Esophagus mucosa (tissue), 1 donor: ENCODE measurements around the gene RB1. TPM values are rescaled to one million over a fixed set of nuclear protein-coding genes. Genes with fewer than 3 reads are reported as not detected.

Source experiments
- ATAC-seq: fragments of 200-7000 bp; cut with Tn5 transposase; one replicate; pipeline ENCODE4 v1.9.1; 2020
- total RNA-seq: library from RNA; stranded (reverse); gene quantifications from one replicate; pipeline ENCODE4 v1.2.4, GENCODE V29; 2023
- donor health status: DM: yes; HTN: yes; CAD: no.

The RB1 gene
- total RNA-seq, 1 donor from 2014 or later = 36.1 TPM

- ATAC-seq = no peak
These were observed 194.1 kb downstream of the RB1 start for GRCh38 chr13:48497669-48498068.

GRCh38 chr13:48500652-48501197 lies 197.2 kb downstream of the RB1 start:
- peak; percentile 87 for ATAC-seq

- ATAC-seq = no peak
These were observed 198.2 kb downstream of the RB1 start for GRCh38 chr13:48501705-48502104.

GRCh38 chr13:48502601-48503319 lies 199.2 kb downstream of the RB1 start:
- no peak for ATAC-seq

- ATAC-seq = peak; percentile 43
These were observed 201.1 kb downstream of the RB1 start for GRCh38 chr13:48504606-48505005.

GRCh38 chr13:48505012-48505411 lies 201.5 kb downstream of the RB1 start:
- peak; percentile 7 for ATAC-seq

- no peak for ATAC-seq
These were observed 202.1 kb downstream of the RB1 start for GRCh38 chr13:48505597-48506091.

- ATAC-seq = no peak
These were observed 202.6 kb downstream of the RB1 start for GRCh38 chr13:48506092-48506701.

GRCh38 chr13:48507021-48507420 lies 203.5 kb downstream of the RB1 start:
- peak; percentile 84 for ATAC-seq

- ATAC-seq = peak; percentile 88
These were observed 204.5 kb downstream of the RB1 start for GRCh38 chr13:48508011-48508410.

GRCh38 chr13:48510698-48511097 lies 207.1 kb downstream of the RB1 start:
- ATAC-seq = no peak

GRCh38 chr13:48511621-48512230 lies 208.2 kb downstream of the RB1 start:
- ATAC-seq = no peak

- no peak for ATAC-seq
These were observed 211.2 kb downstream of the RB1 start for GRCh38 chr13:48514793-48515192.

GRCh38 chr13:48515732-48516131 lies 212.2 kb downstream of the RB1 start:
- no peak for ATAC-seq

- no peak for ATAC-seq
These were observed 214.5 kb downstream of the RB1 start for GRCh38 chr13:48518083-48518482.

- no peak for ATAC-seq
These were observed 222.7 kb downstream of the RB1 start for GRCh38 chr13:48526286-48526685.

- no peak for ATAC-seq
These were observed 224.4 kb downstream of the RB1 start for GRCh38 chr13:48527955-48528354.

- ATAC-seq = no peak
These were observed 225.2 kb downstream of the RB1 start for GRCh38 chr13:48528720-48529119.

GRCh38 chr13:48530833-48531232 lies 227.3 kb downstream of the RB1 start:
- ATAC-seq = no peak
